ENCODE data around the gene DRC1.

- TF ChIP-seq, protein P1, sequence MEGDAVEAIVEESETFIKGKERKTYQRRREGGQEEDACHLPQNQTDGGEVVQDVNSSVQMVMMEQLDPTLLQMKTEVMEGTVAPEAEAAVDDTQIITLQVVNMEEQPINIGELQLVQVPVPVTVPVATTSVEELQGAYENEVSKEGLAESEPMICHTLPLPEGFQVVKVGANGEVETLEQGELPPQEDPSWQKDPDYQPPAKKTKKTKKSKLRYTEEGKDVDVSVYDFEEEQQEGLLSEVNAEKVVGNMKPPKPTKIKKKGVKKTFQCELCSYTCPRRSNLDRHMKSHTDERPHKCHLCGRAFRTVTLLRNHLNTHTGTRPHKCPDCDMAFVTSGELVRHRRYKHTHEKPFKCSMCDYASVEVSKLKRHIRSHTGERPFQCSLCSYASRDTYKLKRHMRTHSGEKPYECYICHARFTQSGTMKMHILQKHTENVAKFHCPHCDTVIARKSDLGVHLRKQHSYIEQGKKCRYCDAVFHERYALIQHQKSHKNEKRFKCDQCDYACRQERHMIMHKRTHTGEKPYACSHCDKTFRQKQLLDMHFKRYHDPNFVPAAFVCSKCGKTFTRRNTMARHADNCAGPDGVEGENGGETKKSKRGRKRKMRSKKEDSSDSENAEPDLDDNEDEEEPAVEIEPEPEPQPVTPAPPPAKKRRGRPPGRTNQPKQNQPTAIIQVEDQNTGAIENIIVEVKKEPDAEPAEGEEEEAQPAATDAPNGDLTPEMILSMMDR (IDR thresholded peaks at IDR 0.05), result no peak
- TF ChIP-seq POLR2A (IDR thresholded peaks at IDR 0.05), result no peak
Observed at GRCh38 chr2:26463244-26464192, 61.8 kb downstream of the DRC1 start.

Data from uterus (tissue), 2 donors.